NCI-H2081 (cell line): ENCODE measurements around the gene GSN.
A peak's percentile ranks its signal among the peaks of the same experiment; 100 is the strongest.
"Not testable (repeated sequence)": the region's sequence is repeated elsewhere in the genome, so short reads cannot be mapped to it uniquely, and the experiment has no call there.

Source experiments
- DNase-seq, 2 experiments: peaks; one replicate each; lab custom pipeline; 2025; lab: John Stamatoyannopoulos, UW

GSN gene

DNA sequence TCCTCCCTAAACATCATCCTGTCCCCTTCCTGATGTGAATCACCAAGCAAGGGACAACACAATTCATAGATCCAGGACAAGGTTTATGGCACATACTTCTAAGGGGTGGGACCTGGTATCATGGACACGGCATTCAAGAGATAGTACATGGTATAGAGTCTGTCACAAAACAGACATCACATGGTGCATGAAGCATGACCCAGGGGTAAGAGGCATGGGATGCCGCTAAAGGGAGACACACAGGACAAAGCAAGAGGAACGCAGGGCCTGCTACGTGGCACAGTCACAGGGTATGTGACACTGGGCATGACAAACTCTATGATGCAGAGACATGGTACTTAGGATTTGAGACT, 20.7 kb downstream of the GSN start:
- no peak for DNase-seq

DNA sequence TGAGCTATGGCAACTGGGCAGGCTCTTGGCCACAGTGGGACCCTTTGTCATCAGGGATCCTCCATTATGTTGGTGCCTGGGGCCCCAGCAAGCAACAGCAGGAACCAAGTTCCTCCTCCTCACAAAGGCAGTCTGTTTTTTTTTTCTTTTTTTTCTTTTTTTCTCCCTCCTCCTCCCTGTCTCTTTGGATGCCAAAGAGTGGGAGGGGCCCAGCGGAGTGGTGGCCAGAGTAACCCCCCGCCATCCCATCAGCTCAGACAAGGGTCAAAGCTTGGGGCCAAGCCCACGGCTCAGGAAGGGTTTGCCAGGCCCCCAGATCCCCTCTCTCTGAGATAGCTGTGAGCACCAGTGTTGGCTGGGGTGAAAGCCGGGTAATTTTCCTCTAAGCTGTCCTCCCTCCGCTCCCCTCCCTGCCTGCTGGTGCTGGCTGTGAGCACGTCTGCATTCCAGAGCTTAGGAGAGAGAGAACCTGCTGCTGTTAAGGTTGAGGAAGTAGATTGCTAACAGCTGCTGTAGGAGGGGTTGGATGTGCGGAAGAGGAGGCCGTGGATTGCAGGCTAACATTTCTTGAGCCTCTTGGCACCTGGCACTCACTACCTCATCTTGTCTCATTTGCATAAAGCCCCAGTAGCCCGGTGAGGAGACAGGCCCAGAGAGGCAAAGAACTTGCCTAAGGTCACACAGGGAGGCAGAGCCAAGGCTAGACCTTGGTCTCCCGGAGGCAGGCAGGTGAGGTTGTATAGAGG, 21.2 kb downstream of the GSN start:
- no peak for DNase-seq

DNA sequence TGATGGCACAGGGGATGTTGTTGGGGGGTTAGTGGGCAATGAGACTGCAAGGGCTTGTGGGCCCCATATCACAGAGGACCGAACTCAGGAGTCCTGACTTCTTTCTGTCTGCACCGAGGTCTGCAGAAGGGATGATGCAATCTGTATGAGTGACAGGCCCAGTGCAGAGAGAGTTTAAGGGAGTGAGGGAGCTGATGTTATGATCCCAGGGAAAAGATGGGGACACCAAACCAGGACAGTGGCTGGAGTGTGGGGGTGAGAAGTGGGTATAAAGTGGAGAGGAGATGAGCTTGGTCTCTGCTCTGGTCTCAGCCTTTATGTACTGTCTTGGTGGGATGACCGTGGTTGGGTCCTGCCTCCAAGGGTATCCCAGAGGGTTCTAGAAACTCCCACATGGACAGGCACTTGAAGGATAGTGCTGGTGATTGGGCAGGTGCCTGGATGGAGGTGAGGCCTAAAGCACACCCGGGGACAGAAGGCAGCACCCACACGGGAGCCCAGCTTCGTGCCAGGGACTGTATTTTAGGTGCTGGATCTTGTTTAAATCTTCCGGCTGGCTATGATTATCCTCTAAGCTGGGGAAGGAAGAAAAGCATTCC, 21.9 kb downstream of the GSN start:
- no peak for DNase-seq

DNA sequence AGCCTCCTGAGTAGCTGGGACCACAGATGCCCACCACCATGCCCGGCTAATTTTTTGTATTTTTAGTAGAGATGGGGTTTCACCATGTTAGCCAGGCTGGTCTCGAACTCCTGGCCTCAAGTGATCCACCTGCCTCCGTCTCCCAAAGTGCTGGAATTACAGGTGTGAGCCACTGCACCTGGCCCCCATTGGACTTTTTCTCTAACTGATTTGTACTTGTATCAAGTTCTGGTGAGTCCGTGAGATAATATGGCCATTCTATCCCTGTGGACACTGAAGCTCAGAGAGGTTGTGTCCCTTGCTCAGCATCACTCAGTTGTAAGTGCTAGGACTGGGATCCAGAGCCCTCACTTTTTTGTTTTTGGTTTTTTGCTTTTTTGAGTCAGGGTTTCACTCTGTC, 23.6 kb downstream of the GSN start:
- not testable (repeated sequence) for DNase-seq

GRCh38 chr9:121292051-121292450, 24.1 kb downstream of the GSN start:
- DNase-seq = no peak

DNA sequence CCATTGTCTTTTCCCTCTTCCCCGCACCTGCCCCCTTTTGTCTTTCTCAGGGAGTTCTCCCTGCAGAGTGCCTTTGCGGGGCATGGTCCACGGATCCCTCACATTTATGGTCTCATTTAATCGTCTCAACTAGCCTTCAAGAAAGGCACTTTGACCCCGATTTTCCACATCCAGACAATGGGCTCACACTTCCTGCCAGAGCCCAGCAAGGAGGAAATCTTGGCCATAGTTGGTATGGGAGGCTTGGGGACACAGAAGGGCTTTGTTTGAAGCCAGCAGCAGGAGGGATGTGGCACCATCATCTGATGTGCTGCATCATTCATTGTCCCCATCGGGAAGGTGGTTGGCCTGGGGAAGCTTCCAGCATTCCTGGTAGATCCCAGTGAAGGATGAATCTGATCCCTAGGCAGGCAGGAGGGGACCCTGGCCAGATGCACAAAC, 24.9 kb downstream of the GSN start:
- no peak for DNase-seq

DNA sequence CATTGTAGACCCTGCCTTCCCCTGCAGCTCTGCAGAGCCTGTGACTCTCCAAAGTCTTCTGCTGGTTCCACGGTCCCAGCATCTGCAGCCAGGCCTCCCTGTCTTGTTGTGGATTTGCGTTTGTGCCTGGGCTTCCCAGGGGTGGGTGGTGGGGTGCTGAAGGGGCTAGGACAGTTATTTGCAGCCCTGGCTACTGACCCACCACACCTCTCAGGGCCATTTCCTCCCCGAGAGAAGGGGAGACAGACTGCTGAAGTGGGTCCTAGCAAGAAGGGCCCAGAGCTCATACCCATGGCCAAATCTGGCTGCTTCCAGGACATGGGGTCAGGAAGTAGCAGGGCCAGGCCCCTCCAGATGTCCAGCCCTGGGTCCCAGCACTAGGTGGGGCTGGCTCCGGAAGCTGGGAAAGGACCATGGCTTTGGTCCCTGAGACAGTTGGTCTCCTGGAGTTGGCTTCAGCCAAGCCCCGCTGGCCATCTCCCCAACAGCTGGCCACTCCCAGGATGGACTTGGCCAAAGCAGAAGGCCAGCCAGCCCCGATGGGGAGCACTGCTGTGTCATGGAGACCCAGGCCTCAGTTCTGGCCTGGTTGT, 26.3 kb downstream of the GSN start:
- no peak for DNase-seq

GRCh38 chr9:121294866-121295661, 27.1 kb downstream of the GSN start:
- DNase-seq = no peak

DNA sequence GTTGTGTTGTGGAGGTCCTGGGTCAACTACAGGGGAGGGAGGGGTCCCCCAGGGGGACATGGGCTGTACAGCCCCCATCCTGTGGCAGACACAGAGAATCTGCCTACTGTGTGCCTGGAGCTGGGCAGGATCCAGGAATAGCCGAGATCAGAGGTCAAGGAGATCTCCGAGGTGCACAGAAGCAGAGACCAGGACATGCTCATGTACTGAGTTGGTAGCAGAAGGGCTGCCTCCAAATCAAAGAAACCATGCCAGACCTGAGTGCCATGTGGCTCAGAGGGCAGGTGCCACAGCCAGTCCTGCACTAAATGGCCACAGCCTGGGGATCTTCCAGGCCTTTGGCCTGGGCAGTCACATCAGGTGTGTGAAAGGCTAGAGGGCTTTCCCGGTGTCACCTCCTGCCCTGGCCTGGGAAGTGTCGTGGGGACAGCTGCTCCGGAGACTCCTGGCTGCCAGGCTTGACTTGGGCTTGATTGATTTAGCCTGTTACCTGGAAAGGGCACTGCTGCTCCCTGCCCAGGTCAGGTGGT, 27.8 kb downstream of the GSN start:
- DNase-seq = no peak

- DNase-seq = no peak
These were observed 28.5 kb downstream of the GSN start for GRCh38 chr9:121296213-121297127.

DNA sequence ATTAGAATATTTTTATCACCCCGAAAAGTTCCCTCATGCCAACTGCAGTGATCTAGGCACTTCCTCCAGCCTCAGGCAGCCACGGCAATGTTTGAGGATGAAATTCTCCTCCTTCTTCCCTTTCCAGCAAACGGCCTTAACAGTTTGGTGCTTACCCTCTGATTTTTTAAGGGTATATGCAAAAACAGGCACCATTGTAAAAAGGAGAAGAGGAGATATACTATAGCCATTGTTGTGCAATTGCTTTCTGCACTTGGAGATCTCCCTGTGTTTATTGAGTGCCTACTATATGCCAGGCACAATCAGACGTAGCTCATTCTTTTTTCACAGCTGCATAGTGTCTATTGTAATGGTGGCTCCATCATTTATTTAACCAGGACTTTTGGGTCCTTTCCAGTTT, 29.4 kb downstream of the GSN start:
- DNase-seq = no peak

- DNase-seq = no peak
These were observed 30.1 kb downstream of the GSN start for GRCh38 chr9:121298016-121298538.

DNA sequence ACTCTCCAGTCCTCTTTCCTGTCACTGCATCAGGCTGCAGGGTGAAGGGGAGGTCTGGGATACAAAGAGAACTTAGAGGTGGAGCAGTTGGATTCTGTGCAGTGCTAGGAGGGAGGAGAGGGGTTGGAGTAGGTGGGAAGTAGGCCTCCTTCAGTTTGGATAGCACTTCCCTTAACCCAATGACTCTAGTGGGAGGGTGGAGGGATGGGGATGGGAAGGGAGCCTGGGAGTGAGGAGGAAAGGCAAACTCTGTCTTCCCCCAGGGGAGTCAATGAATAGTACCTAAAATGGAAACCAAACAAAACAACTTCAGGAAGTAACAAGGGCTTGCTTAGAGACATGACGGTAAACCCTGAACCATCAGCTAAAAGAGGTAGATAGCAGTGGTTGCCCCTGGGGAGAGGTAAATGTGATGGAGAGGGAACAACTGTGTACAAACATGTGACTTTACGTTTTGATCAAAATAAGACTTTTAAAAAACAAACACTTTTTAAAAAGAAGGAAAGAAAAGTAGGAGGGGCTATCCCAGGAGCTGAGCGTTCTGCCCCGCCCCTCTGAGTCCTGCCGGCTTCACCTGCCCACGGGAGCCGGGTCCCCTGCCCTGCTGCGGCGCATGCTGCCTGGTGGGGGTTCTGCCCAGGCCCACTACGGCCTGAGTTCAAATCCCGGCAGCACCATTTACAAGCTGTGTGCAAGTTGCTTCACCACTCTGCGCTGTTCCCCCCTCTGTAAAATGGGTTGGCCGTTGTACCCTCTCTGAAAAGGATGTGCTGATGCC, 30.9 kb downstream of the GSN start:
- DNase-seq = peak; percentile 17 to 40

- peak in 1 of 2 experiments; percentile 2 for DNase-seq
These were observed 31.7 kb downstream of the GSN start for GRCh38 chr9:121299467-121300282.

DNA sequence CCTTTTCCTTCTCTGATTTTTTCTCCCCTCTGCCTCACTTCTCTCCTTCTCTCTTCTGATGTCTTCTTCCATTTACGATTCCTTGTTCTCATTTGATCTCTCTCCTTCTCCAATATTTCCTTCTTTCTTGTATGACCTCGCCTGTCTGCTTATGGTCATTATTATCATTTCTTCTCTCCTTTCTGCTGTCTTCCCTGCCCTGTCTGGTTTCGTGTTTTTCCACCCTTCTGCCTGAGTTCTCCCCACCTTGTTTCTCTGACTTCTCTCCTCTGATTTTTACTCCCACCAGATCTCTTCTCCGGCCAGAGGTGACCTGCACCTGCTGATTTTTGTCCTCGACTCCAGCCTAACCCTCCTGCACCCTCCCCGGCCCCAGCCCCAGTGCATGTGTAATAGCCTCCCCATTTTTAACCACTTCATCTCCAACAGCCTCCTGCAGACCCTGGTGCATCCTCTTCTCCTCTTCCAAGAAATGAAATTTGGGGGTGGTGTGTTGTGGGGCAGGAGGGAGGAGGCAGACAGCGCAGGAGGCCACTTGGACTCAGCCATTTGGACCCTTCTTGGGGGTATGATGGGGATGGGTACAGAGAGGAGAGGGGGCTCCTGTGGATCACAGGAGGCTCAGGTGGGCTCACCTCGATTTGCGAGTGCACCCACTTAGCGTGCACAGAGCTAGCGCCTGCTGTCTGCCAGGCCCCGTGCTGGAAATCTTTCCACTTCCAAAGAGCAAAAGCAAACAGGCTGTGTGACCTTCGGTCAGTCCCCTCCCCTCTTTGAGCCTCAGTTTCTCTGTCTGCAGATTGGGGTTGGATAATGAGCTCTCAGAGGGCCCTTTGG, 32.5 kb downstream of the GSN start:
- no peak for DNase-seq

DNA sequence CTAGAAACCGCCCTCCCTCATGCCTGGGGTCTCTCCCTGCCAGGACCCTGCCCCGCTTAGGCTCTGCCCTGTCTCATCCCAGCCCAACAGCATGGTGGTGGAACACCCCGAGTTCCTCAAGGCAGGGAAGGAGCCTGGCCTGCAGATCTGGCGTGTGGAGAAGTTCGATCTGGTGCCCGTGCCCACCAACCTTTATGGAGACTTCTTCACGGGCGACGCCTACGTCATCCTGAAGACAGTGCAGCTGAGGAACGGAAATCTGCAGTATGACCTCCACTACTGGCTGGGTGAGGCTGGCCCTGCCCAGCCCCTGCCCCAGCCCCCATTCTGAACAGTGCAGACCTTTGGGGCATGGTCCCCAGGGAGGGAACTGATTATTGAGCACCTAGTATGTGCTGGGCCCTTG, 33.9 kb downstream of the GSN start:
- DNase-seq = no peak

DNA sequence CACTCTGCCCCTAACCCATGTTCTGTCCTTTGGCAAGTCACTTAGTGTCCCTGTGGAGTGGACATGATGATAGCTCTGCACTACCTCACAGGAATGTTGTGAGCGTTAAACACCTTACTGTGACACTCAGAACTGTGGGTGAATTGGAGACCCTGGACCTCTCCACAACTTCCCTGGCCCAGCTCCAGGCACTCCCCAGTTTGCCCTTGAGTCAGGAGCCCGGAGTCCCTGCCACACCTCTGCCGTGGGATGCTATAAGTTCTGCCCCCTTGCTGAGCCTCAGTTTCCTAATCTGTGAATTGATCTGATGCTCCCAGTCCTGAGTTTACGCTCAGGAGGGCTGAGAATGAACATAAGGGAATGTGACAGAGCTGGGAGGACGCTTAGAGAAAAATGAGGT, 34.4 kb downstream of the GSN start:
- no peak for DNase-seq

DNA sequence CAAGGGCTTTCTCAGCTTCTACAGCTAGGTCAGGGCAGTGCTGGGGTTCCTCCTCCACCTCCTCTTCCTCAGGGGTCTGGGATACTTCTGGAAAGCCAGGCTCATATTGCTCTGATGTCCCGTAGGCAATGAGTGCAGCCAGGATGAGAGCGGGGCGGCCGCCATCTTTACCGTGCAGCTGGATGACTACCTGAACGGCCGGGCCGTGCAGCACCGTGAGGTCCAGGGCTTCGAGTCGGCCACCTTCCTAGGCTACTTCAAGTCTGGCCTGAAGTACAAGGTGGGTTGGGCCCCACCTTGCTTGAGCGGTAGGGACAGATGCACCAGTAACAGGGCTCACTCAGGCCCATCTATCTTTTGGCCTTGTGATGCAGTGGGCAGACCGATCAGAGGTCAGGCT, 34.8 kb downstream of the GSN start:
- DNase-seq = no peak
